Measurements from ENCODE around the gene MTCL3.

Gene MTCL3

DNA sequence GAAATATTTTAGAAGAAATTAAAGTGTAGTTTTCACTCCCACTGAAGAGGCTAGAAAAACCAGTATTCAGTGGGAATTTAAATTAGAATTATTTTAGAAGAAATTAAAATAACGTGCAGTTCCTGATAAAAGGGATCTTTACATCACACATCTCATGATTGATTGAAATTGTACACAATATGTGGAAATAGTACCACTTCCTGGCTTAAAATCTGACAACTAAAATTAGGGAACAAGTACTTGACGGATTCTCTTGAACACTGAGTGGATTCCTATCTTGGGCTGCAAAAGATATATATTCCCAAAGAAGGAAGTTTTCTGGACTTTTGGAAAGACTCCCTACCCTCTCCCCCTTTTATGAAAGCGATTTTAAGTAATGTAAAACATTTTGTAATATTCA lies 14.6 kb upstream of the MTCL3 start:
- TF ChIP-seq POLR2AphosphoS5 (IDR thresholded peaks at IDR 0.05), result no peak
- TF ChIP-seq EP300 (IDR thresholded peaks at IDR 0.05; ENCODE audit: low read depth), result no peak
- H3K4me1 ChIP-seq, result no peaks in the 10 kb centered on the region
- H3K27me3 ChIP-seq, result peaks cover 3% of the 10 kb centered on the region
- intact Hi-C loops (cut with DNase I; ENCODE audit: low total_unique reads), result no loop called here
- WGBS, 2 donors (ENCODE audit: low coverage in 1 of 2), result 60 to 69% methylated on average over 3 of the region's 3 CpGs
- H3K4me3 ChIP-seq, result no peak overlapping the region
- H3K36me3 ChIP-seq, result no peaks in the 10 kb centered on the region
- in situ Hi-C loops (cut with MboI; ENCODE audit: low pct_ligation_motif_present in 1 of 4, low pct_unique_long_range_greater_than_20kb in 1 of 4, low sequenced_read_pairs in 3 of 4), result no loop called here
- no peak for DNase-seq
- no peaks in the 10 kb centered on the region for H3K9me3 ChIP-seq
- H3K27ac ChIP-seq, result no peak overlapping the region

DNA sequence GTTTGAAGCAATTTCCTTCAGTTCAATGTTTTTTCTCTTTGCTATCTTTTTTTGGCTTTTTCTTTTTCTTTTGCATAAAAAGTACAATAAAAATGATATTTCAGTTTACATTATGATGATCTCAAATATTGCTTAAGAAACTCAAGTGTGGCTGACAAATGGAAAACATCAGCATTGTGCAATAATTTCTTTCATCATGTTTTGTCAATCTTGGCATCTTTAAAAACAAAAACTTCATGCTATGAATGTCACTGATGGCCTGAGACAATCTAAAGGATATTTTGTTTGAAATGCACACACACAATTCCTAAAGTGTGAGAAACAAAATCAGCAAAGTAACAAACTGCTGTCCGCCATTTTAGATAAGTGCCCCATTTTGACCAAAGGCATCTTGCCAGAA lies 13.9 kb upstream of the MTCL3 start:
- intact Hi-C loops (cut with DNase I; ENCODE audit: low total_unique reads) (no loop called here), in situ Hi-C loops (cut with MboI; ENCODE audit: low pct_ligation_motif_present in 1 of 4, low pct_unique_long_range_greater_than_20kb in 1 of 4, low sequenced_read_pairs in 3 of 4) (no loop called here)
- Histone ChIP-seq H3K4me3 (no peak overlapping the region), H3K36me3 (no peaks in the 10 kb centered on the region), H3K4me1 (no peaks in the 10 kb centered on the region), H3K27me3 (peaks cover 3% of the 10 kb centered on the region), H3K9me3 (no peaks in the 10 kb centered on the region), H3K27ac (no peak overlapping the region)
- TF ChIP-seq POLR2AphosphoS5 (IDR thresholded peaks at IDR 0.05) (no peak), POLR2A (IDR thresholded peaks at IDR 0.05) (no peak), EP300 (IDR thresholded peaks at IDR 0.05; ENCODE audit: low read depth) (no peak)
- TF ChIP-seq, protein P1, sequence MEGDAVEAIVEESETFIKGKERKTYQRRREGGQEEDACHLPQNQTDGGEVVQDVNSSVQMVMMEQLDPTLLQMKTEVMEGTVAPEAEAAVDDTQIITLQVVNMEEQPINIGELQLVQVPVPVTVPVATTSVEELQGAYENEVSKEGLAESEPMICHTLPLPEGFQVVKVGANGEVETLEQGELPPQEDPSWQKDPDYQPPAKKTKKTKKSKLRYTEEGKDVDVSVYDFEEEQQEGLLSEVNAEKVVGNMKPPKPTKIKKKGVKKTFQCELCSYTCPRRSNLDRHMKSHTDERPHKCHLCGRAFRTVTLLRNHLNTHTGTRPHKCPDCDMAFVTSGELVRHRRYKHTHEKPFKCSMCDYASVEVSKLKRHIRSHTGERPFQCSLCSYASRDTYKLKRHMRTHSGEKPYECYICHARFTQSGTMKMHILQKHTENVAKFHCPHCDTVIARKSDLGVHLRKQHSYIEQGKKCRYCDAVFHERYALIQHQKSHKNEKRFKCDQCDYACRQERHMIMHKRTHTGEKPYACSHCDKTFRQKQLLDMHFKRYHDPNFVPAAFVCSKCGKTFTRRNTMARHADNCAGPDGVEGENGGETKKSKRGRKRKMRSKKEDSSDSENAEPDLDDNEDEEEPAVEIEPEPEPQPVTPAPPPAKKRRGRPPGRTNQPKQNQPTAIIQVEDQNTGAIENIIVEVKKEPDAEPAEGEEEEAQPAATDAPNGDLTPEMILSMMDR (IDR thresholded peaks at IDR 0.05), result no peak
- WGBS, 2 donors (ENCODE audit: low coverage in 1 of 2), result 91 to 100% methylated on average over 1 of the region's 1 CpG
- DNase-seq, result no peak

DNA sequence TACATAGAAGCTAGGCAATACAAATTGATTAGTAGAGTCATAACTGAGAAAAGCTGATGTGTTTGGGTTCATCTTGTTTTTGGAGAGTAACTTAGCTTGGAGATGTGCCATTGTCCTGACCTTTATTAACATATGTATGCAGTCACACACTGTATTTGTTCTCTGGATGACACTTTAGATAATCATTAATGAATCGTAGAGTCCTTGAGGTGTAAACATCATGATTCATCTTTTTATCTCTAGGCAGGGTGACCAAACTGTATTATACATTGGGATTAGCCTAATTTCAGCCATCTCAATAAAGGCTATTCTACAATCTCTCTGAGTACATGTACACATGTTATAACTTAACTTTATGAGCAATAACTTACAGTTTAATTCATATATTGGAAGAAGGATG lies 3.6 kb upstream of the MTCL3 start:
- Histone ChIP-seq H3K27ac (no peak overlapping the region), H3K4me3 (no peak overlapping the region), H3K27me3 (peaks cover 48% of the 10 kb centered on the region), H3K9me3 (no peaks in the 10 kb centered on the region), H3K4me1 (peaks cover 0 to 11% (median 0%) of the 10 kb centered on the region in 4 donors), H3K36me3 (no peaks in the 10 kb centered on the region)
- TF ChIP-seq, protein P1 (IDR thresholded peaks at IDR 0.05), result no peak
- TF ChIP-seq EP300 (IDR thresholded peaks at IDR 0.05; ENCODE audit: low read depth), result no peak
- no peak for TF ChIP-seq POLR2AphosphoS5 (IDR thresholded peaks at IDR 0.05)
- no peak for TF ChIP-seq POLR2A (IDR thresholded peaks at IDR 0.05)
- DNase-seq, result no peak
- intact Hi-C loops (cut with DNase I; ENCODE audit: low total_unique reads) (loop anchor here (5.0 kb wide), 1 partner anchor 220 kb away; no protein-coding TSS in a partner anchor), in situ Hi-C loops (cut with MboI; ENCODE audit: low pct_ligation_motif_present in 1 of 4, low pct_unique_long_range_greater_than_20kb in 1 of 4, low sequenced_read_pairs in 3 of 4) (no loop called here)
- 51 to 71% methylated on average over 1 of the region's 1 CpG for WGBS, 2 donors (ENCODE audit: low coverage in 1 of 2)

DNA sequence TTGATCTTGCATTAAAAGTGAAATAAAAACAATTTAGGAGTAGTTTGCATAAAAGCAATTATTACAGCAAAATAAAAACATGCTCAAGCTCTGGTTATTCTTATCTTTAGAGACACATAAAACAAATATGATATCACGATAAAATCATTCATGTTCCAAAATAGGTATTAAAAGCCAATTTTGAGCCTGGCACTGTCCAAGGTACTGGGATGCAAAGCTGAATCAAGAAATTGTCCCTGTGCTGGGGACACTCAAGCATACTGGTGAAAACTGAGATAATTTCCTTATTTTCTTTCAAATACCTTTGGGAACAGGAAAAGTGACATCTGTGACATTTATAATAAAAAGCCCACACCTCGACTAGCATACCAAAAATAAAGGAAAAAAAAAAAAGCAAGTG lies 931 bp upstream of the MTCL3 start:
- Histone ChIP-seq H3K9me3 (no peaks in the 10 kb centered on the region), H3K27me3 (peaks cover 74% of the 10 kb centered on the region), H3K36me3 (no peaks in the 10 kb centered on the region), H3K4me3 (no peak overlapping the region), H3K4me1 (peaks cover 5 to 31% (median 17%) of the 10 kb centered on the region in 4 donors), H3K27ac (no peak overlapping the region)
- TF ChIP-seq, protein P1 (IDR thresholded peaks at IDR 0.05), result no peak
- TF ChIP-seq EP300 (IDR thresholded peaks at IDR 0.05; ENCODE audit: low read depth) (no peak), POLR2A (IDR thresholded peaks at IDR 0.05) (no peak), POLR2AphosphoS5 (IDR thresholded peaks at IDR 0.05) (no peak)
- no peak for DNase-seq
- in situ Hi-C loops (cut with MboI; ENCODE audit: low pct_ligation_motif_present in 1 of 4, low pct_unique_long_range_greater_than_20kb in 1 of 4, low sequenced_read_pairs in 3 of 4) (no loop called here), intact Hi-C loops (cut with DNase I; ENCODE audit: low total_unique reads) (loop anchor here (5.0 kb wide), 1 partner anchor 218 kb away; no protein-coding TSS in a partner anchor)
- whole genome bisulfite sequencing, 2 donors (ENCODE audit: low coverage in 1 of 2), result 10 to 18% methylated on average over 2 of the region's 2 CpGs

DNA sequence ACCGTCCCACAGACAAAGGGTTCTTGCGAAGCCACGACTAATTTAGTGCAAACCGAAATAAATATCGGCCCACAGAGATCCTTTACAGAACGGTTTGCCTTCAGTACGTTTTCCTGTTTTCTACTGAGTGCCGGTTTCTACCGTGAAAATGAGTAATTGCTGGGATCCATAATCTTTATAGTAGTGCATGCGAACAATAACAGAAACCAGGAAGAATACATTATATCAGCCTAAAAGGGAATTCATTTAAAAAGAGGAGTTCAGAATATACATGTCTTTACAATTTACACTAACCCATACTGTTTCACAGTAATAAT lies 292 bp upstream of the MTCL3 start:
- no peak overlapping the region for H3K27ac ChIP-seq
- WGBS, 2 donors (ENCODE audit: low coverage in 1 of 2), result 12 to 25% methylated on average over 1 to 10 of the region's 10 CpGs
- intact Hi-C loops (cut with DNase I; ENCODE audit: low total_unique reads), result loop anchor here (10.0 kb wide), 1 partner anchor 55 kb away; no protein-coding TSS in a partner anchor
- in situ Hi-C loops (cut with MboI; ENCODE audit: low pct_ligation_motif_present in 1 of 4, low pct_unique_long_range_greater_than_20kb in 1 of 4, low sequenced_read_pairs in 3 of 4), result no loop called here
- H3K9me3 ChIP-seq, result no peaks in the 10 kb centered on the region
- peaks cover 80% of the 10 kb centered on the region for H3K27me3 ChIP-seq
- TF ChIP-seq POLR2A (IDR thresholded peaks at IDR 0.05), result no peak
- no peaks in the 10 kb centered on the region for H3K36me3 ChIP-seq
- DNase-seq, result no peak
- H3K4me1 ChIP-seq, result peaks cover 5 to 37% (median 22%) of the 10 kb centered on the region in 4 donors
- no peak overlapping the region for H3K4me3 ChIP-seq
